ENCODE data around the gene PHF14.
"Not testable (repeated sequence)": the region's sequence is repeated elsewhere in the genome, so short reads cannot be mapped to it uniquely, and the experiment has no call there.

PHF14 gene

GRCh38 chr7:10973942-10974911 is 555 bp downstream of the PHF14 start:
- DNase-seq (ENCODE audit: low spot score) (peak; percentile 20), FAIRE-seq (peak; percentile 55)

GRCh38 chr7:10977113-10977512 is 3.4 kb downstream of the PHF14 start:
- no peak for DNase-seq (ENCODE audit: low spot score)
- no peak for FAIRE-seq

GRCh38 chr7:10981317-10981716 is 7.6 kb downstream of the PHF14 start:
- FAIRE-seq (no peak), DNase-seq (ENCODE audit: low spot score) (no peak)

- FAIRE-seq; DNase-seq (ENCODE audit: low spot score): not testable (repeated sequence)
Observed at GRCh38 chr7:10990748-10991147, 17.1 kb downstream of the PHF14 start.

GRCh38 chr7:10995482-10996166 is 22.0 kb downstream of the PHF14 start:
- not testable (repeated sequence) for DNase-seq (ENCODE audit: low spot score); FAIRE-seq

- DNase-seq (ENCODE audit: low spot score) (no peak), FAIRE-seq (no peak)
Observed at GRCh38 chr7:10998996-10999757, 25.5 kb downstream of the PHF14 start.

- no peak for FAIRE-seq
- DNase-seq (ENCODE audit: low spot score) = no peak
Observed at GRCh38 chr7:11005202-11005601, 31.5 kb downstream of the PHF14 start.

- DNase-seq (ENCODE audit: low spot score) (no peak), FAIRE-seq (no peak)
Observed at GRCh38 chr7:11006291-11006690, 32.6 kb downstream of the PHF14 start.

- FAIRE-seq = no peak
- no peak for DNase-seq (ENCODE audit: low spot score)
Observed at GRCh38 chr7:11009631-11010030, 36.0 kb downstream of the PHF14 start.

- DNase-seq (ENCODE audit: low spot score) (no peak), FAIRE-seq (no peak)
Observed at GRCh38 chr7:11021468-11021867, 47.8 kb downstream of the PHF14 start.

GRCh38 chr7:11026452-11027359 is 53.0 kb downstream of the PHF14 start:
- DNase-seq (ENCODE audit: low spot score) (no peak), FAIRE-seq (no peak)

- FAIRE-seq (no peak), DNase-seq (ENCODE audit: low spot score) (no peak)
Observed at GRCh38 chr7:11035661-11036060, 62.0 kb downstream of the PHF14 start.

GRCh38 chr7:11039974-11040373 is 66.3 kb downstream of the PHF14 start:
- DNase-seq (ENCODE audit: low spot score) (no peak), FAIRE-seq (no peak)

- DNase-seq (ENCODE audit: low spot score) = no peak
- no peak for FAIRE-seq
Observed at GRCh38 chr7:11054033-11054432, 80.4 kb downstream of the PHF14 start.

- DNase-seq (ENCODE audit: low spot score) (no peak), FAIRE-seq (no peak)
Observed at GRCh38 chr7:11060893-11061292, 87.2 kb downstream of the PHF14 start.

GRCh38 chr7:11062110-11062509 is 88.4 kb downstream of the PHF14 start:
- FAIRE-seq (no peak), DNase-seq (ENCODE audit: low spot score) (no peak)

GRCh38 chr7:11069591-11069990 is 95.9 kb downstream of the PHF14 start:
- FAIRE-seq = no peak
- no peak for DNase-seq (ENCODE audit: low spot score)

GRCh38 chr7:11077816-11078215 is 104.1 kb downstream of the PHF14 start:
- DNase-seq (ENCODE audit: low spot score) (no peak), FAIRE-seq (no peak)

- DNase-seq (ENCODE audit: low spot score) (no peak), FAIRE-seq (no peak)
Observed at GRCh38 chr7:11078247-11078834, 104.7 kb downstream of the PHF14 start.

GRCh38 chr7:11079907-11080306 is 106.2 kb downstream of the PHF14 start:
- FAIRE-seq (no peak), DNase-seq (ENCODE audit: low spot score) (no peak)
